Activated naive CD4-positive, alpha-beta T cell treated with Interleukin-2 at 50 U/mL for 16 hours (primary cell): ENCODE data around the gene TBC1D26.
"Not testable (repeated sequence)": the region's sequence is repeated elsewhere in the genome, so short reads cannot be mapped to it uniquely, and the experiment has no call there.

Experiments
- DNase-seq: peaks from one replicate; pipeline ENCODE4 v3.0.0-alpha.2; 2020

TBC1D26 gene

GRCh38 chr17:15744074-15744676 is 12.1 kb downstream of the TBC1D26 start:
- no peak for DNase-seq

DNA sequence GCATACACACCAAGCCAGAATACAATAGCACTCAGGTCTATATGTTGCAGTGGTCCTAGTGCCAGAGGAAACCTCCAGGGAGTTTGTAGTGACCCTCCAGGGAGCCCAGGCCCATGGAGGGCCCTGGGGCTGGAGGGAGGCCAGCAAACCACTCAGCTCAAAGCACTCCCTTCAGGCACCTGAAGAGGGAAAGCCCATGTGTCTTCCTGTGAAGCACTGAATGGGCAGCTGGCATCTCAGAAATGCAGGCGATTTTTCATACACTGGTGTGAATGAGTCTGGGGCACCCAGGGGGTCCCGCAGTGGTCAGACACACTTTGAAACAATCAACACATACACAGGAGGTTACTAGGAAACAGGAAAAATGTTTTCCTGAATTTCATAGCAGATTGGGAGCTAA is 12.8 kb downstream of the TBC1D26 start:
- no peak for DNase-seq

DNA sequence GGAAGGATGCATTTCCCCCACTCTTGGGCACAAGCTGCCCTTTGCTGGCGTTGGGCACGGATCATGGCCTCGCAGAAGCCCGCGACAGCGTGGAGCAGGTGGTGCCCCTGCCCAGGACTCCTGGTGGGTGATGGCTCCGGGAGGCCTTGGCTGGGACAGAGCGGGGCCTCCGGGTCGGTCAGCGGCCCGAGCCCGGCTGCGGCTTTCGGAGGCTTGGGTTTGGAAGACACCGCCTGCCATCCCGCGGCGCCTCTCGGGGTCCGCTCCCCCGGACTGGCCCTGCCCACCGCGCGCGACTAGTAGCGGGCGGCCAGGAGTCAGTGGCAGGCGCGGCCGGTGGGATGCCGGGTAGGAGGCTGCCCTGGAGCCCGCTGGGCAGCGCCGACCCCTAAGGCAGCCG is 17.3 kb downstream of the TBC1D26 start:
- not testable (repeated sequence) for DNase-seq

DNA sequence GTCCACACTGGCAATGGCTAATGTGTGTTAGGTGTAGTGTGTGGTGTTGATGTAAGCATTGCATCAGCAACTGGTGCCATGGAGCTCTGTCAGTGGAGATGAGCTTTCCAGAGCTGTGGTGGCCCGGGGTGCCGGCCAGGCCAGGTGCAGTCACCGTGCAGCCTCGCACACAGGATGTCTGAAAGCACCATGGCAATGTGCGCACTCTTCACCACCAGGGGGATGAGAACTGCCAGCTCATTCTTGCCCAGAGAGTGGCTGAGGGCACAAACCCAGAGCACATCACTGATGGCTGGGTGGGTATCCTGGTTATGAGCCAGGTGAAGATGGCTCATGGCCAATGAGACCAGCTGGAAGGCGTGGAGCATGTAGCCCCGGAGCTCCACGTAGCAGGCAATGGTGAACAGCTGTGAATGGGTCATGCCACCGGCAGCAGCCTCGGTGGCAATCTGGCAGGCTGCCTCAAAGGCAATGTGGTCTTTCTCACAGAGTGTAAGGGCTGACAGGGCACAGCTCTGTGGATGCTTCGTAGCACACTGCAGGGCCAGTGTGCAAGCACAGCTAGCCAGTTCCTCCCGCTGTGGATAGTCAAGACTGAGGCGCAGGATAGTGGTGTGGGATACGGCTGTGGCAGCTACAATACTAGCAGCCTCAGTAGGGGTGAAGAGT is 36.9 kb downstream of the TBC1D26 start:
- not testable (repeated sequence) for DNase-seq

- not testable (repeated sequence) for DNase-seq
Measured at GRCh38 chr17:15770679-15771078, 38.6 kb downstream of the TBC1D26 start.

- no peak for DNase-seq
Measured at GRCh38 chr17:15776871-15777270, 44.8 kb downstream of the TBC1D26 start.

GRCh38 chr17:15777297-15777696 is 45.2 kb downstream of the TBC1D26 start:
- no peak for DNase-seq

GRCh38 chr17:15777717-15778116 is 45.6 kb downstream of the TBC1D26 start:
- no peak for DNase-seq

DNA sequence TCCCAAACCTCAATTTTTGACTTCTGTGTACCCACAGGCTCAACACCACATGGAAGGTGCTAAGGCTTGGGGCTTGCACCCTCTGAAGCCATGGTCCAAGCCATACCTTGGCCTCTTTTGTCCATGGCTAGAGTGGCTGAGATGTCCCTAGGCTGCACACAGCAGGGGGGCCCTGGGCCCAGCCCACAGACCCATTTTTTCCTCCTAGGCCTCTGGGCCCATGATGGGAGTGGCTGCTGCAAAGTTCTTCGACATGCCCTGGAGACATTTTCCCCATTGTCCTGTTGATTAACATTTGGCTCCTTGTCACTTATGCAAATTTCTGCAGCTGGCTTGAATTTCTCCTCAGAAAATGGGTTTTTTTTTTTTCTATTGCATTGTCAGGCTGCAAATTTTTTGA is 47.0 kb downstream of the TBC1D26 start:
- no peak for DNase-seq

GRCh38 chr17:15780188-15780587 is 48.1 kb downstream of the TBC1D26 start:
- DNase-seq = no peak

GRCh38 chr17:15782866-15783265 is 50.8 kb downstream of the TBC1D26 start:
- DNase-seq = no peak

DNA sequence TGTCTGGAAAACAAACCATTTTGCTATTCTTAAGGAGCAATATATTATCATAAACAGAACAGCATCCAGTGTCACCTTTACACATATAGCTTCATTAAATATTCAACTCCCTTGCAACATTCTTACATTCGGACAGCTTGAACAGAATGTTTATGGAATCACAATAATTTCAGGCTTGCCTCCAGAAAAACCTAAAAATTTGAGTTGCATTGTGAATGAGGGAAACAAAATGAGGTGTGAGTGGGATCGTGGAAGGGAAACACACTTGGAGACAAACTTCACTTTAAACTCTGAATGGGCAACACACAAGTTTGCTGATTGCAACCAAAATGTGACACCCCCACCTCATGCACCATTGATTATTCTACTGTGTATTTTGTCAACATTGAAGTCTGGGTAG is 51.4 kb downstream of the TBC1D26 start:
- DNase-seq = no peak

DNA sequence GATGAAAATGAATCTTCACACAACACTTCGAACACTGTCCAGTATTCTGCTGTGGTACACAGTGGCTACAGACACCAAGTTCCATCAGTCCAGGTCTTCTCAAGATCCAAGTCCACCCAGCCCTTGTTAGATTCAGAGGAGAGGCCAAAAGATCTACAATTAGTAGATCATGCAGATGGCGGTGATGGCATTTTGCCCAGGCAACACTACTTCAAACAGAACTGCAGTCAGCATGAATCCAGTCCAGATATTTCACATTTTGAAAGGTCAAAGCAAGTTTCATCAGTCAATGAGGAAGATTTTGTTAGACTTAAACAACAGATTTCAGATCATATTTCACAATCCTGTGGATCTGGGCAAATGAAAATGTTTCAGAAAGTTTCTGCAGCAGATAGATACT is 52.3 kb downstream of the TBC1D26 start:
- DNase-seq = not testable (repeated sequence)

DNA sequence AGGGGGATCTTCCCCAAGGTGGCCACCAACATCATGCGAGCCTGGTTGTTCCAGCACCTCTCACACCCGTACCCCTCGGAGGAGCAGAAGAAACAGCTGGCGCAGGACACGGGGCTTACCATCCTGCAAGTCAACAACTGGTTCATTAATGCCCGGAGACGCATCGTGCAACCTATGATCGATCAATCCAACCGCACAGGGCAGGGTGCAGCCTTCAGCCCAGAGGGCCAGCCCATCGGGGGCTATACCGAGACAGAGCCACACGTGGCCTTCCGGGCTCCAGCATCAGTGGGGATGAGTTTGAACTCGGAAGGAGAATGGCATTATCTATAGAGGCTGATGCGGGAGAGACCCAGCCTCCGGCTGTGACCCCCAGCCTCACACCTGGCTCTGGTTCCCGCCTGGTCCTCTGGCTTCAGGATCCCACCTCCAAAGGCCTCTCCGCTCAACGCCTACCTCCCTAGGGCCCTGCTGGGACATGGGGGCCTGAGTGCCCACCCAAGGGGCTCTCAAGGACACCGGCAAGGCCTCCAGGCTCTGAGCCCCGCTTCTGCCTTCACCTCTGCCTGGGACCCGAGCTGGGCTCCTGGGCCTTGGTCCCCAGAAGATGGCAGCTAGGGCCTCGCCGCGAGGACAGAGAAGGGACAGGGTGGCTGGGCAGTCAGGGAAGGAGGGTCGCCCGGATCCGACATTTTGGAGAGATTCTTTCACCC is 55.4 kb downstream of the TBC1D26 start:
- DNase-seq = not testable (repeated sequence)

- DNase-seq = not testable (repeated sequence)
Measured at GRCh38 chr17:15788365-15788764, 56.3 kb downstream of the TBC1D26 start.
